HG02763 (cell line): Measurements from ENCODE around the gene MRAS.
"Not testable (repeated sequence)": the region's sequence is repeated elsewhere in the genome, so short reads cannot be mapped to it uniquely, and the experiment has no call there.

Source experiments
- ATAC-seq: cut with Tn5 transposase; IDR thresholded peaks from one replicate; pipeline ENCODE4 v1.9.1; 2021; ENCODE audit warnings: mild to moderate bottlenecking, moderate library complexity; ENCODE audit not compliant: unreplicated experiment

MRAS gene

GRCh38 chr3:138412821-138413551 is 64.6 kb downstream of the MRAS start:
- no peak for ATAC-seq

- ATAC-seq: not testable (repeated sequence)
Observed at GRCh38 chr3:138416236-138416635, 67.9 kb downstream of the MRAS start.

GRCh38 chr3:138417559-138417982 is 69.2 kb downstream of the MRAS start:
- ATAC-seq: peak; percentile 73

GRCh38 chr3:138418601-138419206 is 70.3 kb downstream of the MRAS start:
- ATAC-seq: no peak

- ATAC-seq: no peak
Observed at GRCh38 chr3:138423316-138423715, 74.9 kb downstream of the MRAS start.

GRCh38 chr3:138424323-138424722 is 75.9 kb downstream of the MRAS start:
- ATAC-seq: no peak

- no peak for ATAC-seq
Observed at GRCh38 chr3:138426211-138426610, 77.8 kb downstream of the MRAS start.

GRCh38 chr3:138426754-138427153 is 78.4 kb downstream of the MRAS start:
- not testable (repeated sequence) for ATAC-seq

- no peak for ATAC-seq
Observed at GRCh38 chr3:138429665-138430064, 81.3 kb downstream of the MRAS start.

- ATAC-seq: no peak
Observed at GRCh38 chr3:138432576-138433240, 84.3 kb downstream of the MRAS start.

GRCh38 chr3:138433892-138434275 is 85.5 kb downstream of the MRAS start:
- no peak for ATAC-seq

GRCh38 chr3:138434276-138434874 is 86.0 kb downstream of the MRAS start, which contains the start of gene ESYT3:
TSS of gene ESYT3 (plus strand) at chr3:138434616. CDS start at chr3:138434799, 183 bp downstream.
- no peak for ATAC-seq

- no peak for ATAC-seq
Observed at GRCh38 chr3:138434875-138435772, 86.7 kb downstream of the MRAS start.

GRCh38 chr3:138435840-138436239 is 87.5 kb downstream of the MRAS start:
- ATAC-seq: no peak

- no peak for ATAC-seq
Observed at GRCh38 chr3:138437281-138437680, 88.9 kb downstream of the MRAS start.

GRCh38 chr3:138438896-138439295 is 90.5 kb downstream of the MRAS start:
- no peak for ATAC-seq

- ATAC-seq: no peak
Observed at GRCh38 chr3:138439646-138440045, 91.3 kb downstream of the MRAS start.

- no peak for ATAC-seq
Observed at GRCh38 chr3:138440121-138440521, 91.7 kb downstream of the MRAS start.

GRCh38 chr3:138440596-138440995 is 92.2 kb downstream of the MRAS start:
- no peak for ATAC-seq

GRCh38 chr3:138441256-138441655 is 92.9 kb downstream of the MRAS start:
- no peak for ATAC-seq

- no peak for ATAC-seq
Observed at GRCh38 chr3:138441742-138442141, 93.4 kb downstream of the MRAS start.
